Measurements from ENCODE around the gene PFN3.

- TF ChIP-seq POLR2A (IDR thresholded peaks at IDR 0.05) (no peak), CTCF (IDR thresholded peaks at IDR 0.05 in 4 of 5, conservative IDR thresholded peaks at IDR 0.05 in 1 of 5) (peak in 4 of 5 experiments; percentile 33 to 51 (median 50))
Measured at GRCh38 chr5:177370488-177371119, 29.9 kb downstream of the PFN3 start.
